HUDEP-2 (cell line): ENCODE results near the gene AACS.
"Not testable (repeated sequence)": the region's sequence is repeated elsewhere in the genome, so short reads cannot be mapped to it uniquely, and the experiment has no call there.

Experiments
- DNase-seq, 76 experiments: peaks; one replicate each; lab custom pipeline; 2025; ENCODE audit not compliant: unreplicated experiment in 76 of 76; lab: John Stamatoyannopoulos, UW

The AACS gene

GRCh38 chr12:125090437-125090836 is 25.2 kb downstream of the AACS start:
- no peak for DNase-seq

DNA sequence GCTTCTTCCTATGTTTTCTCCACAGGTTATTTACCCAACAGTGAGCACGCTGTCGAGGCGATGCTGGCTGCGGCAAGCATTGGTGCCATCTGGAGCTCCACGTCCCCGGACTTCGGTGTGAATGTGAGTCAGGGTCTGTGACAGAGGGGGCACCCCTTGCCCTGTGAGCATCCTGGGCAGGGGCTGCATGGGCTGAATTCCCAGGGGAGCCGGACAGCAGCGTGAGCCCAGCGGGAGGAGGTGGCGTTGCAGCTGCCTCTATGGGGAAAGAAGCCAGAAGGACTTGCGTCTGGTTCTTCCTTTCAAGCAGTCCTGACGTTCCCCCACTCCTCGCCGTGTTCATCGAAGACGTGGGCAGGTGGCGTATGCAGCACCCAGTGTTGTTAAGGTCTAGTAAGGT is 26.2 kb downstream of the AACS start:
- no peak for DNase-seq

DNA sequence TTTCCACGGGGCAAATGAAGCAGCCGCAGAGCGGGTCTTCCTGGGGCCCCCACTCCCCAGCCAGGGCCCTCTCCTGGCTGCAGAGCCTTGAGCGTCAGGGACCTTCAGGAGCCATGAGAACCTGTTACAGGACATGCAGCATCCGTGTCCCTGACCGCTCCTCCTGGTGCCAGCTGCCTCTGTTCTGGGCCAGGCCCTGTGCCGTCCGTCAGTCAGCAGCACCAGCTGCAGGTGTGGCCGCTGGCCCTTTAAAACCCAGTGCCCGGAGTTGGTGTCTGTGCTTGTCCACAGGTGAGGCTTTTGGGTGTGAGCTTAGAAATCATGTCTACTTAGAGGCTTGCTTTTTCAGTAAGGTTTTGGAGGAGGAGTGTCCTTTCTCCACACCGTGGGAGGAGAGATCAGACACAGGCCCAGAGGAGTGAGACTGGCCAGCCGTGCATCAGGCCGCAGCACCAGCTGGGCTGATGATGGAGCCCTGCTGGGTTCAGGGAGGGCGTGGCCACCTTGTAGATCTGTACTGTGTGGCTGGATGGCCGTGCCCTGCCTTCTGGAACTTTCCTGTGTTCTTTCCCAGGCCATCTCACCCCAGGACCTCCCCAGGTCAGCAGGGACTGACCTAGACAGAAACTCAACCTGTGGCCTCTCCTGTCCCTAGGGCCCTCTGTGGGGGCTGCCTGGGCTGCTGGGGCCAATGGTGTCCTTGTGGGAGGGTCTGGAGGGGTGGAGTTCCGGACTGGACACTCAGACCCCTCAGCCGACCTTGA is 27.1 kb downstream of the AACS start:
- no peak for DNase-seq

GRCh38 chr12:125092872-125093680 is 27.8 kb downstream of the AACS start:
- peak in 1 of 76 experiments; percentile 11 for DNase-seq

GRCh38 chr12:125093681-125094330 is 28.6 kb downstream of the AACS start:
- no peak for DNase-seq

- DNase-seq, result no peak
Observed at GRCh38 chr12:125096894-125097293, 31.7 kb downstream of the AACS start.

DNA sequence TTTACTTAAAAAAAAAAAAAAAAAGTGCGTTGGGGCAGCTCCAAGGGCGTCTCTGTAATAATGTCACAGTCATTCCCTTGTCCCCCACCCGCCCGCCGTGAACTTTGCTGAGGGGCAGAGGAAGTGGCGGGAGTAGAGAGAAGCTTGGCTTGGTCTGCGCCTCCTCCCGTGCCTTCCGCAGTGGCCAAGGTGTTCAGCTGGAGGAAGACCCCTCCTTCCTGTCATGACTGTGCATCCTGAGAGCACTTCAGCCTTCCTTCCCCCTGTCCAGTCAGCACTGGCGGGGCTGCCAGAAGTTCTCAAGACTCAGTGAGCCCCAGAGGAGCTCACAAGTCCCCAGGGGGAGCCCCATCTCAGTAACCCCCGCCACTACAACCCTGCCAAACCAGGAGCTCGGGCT is 32.2 kb downstream of the AACS start:
- DNase-seq, result no peak

GRCh38 chr12:125098676-125099408 is 33.6 kb downstream of the AACS start:
- DNase-seq, result no peak

GRCh38 chr12:125099409-125099782 is 34.2 kb downstream of the AACS start:
- no peak for DNase-seq

GRCh38 chr12:125100551-125101434 is 35.6 kb downstream of the AACS start:
- DNase-seq, result no peak

DNA sequence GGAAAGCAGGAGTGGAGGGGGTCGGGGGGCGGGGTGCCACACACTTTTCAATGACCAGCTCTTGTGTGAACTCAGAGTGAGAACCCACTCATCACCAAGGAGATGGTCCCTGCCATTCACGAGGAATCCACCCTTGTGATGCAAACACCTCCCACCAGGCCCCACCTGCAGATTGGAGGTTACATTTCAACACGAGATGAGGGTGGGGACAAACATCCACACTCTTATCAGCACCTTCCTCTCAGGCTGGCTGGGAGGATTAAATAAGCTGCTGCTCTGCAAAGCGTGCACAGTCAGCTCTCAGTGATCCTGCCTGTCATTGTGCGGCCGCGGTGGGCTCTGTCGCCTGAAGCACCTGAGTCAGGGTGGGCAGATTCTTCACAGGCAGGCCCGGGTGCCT is 39.7 kb downstream of the AACS start:
- DNase-seq, result peak in 10 of 76 experiments; percentile 6 to 39 (median 14)

DNA sequence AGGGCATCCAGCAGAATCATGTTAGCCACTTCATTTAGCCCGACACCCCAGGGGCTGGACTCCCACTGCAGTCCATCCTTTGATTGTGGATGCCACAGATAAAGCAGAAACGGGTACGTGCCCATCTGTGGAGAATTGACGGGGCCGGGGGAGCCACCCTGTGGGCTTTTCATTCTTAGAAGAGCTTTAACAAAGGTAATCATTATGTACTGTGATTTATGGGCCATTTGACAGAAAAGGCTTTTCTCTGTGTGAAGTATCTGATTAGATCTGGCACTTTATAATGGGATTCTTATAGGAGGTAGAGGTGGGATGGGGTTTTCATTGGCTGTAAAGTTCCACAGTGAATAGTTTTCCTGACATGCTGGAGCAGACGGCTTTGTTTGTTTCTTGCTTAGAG is 40.4 kb downstream of the AACS start:
- no peak for DNase-seq

DNA sequence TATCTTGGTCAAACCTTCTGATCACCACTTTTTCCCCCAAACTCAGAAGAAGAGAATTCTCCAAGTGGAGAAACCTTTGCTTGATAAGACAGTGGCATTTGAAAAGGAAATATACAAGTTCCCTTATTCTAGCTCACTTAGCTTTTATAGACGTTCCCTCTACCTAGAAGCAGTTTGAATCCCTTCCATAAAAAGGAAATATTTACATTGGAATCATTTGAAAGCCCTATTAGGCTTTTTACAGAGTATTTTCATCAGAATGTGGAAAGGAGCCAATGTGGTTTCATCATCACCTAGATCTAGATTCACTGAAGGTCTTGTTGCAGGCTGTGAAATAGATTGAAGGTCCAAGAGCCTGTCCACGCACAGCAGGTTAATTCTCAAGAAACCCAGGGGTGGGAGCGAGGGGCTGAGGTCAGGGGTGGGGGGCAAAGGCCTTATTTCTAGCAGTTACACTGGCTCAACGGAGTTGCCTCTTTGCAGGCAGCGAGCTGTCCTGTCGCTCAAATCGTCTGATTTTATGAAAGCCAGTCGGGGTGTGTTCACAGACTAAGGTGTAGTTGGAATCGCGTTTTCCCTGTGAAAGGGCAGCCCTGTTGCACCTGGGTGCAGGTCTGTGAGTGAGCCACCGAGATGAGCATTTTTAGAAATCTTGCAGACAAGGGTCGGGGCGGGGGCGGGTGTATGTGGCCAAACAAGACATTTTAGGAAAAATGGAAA is 45.6 kb downstream of the AACS start:
- DNase-seq, result no peak

- no peak for DNase-seq
Observed at GRCh38 chr12:125111403-125111802, 46.2 kb downstream of the AACS start.

- DNase-seq, result not testable (repeated sequence)
Observed at GRCh38 chr12:125112614-125113013, 47.4 kb downstream of the AACS start.

DNA sequence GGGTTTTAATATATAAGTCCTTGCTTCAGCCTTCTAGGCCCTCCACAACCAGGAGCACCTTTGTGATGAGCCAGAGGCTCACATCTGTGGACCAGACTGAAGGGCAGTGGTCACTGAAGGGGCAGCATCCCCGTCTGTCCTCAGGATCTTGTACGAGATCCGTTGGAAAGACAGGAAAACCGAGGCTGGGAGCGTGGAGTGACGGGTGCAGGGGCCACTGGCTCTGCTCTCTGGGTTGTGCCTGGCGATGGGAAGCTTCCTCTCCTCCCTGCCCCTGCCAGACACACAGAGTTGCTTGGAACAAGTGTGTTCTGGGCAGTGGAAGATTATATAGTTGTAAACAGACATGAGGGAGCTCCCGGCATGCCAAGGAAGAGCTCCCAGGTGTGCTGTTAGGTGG is 48.0 kb downstream of the AACS start:
- no peak for DNase-seq

- DNase-seq, result no peak
Observed at GRCh38 chr12:125113789-125114188, 48.6 kb downstream of the AACS start.

DNA sequence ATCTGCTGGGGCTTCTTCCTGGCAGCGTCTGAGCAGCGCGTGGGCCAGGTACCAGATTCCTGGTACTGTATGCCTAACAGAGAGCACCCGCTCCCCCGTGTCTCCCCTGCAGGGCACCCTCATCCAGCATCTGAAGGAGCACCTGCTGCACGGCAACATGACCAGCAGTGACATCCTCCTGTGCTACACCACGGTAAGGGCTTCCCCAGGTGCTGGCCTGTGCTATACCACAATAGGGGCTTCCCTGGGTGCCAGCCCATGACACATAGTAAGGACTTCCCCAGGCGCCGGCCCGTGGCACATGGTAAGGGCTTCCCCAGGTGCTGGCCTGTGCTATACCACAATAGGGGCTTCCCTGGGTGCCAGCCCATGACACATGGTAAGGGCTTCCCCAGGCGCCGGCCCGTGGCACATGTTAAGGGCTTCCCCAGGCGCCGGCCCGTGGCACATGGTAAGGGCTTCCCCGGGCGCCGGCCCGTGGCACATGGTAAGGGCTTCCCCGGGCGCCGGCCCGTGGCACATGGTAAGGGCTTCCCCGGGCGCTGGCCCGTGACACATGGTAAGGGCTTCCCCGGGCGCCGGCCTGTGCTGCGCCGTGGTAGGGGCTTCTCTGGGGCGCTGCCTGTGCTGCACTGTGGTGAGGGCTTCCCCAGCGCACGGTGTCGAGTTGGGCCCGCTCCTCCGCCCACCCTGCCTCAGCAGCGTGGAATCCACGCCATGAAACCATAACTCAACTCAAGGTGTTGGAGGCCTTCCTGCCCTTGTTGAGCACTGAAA is 49.3 kb downstream of the AACS start:
- DNase-seq, result no peak

GRCh38 chr12:125120566-125120965 is 55.3 kb downstream of the AACS start:
- no peak for DNase-seq
